Medulla oblongata (tissue), 1 donor: Measurements from ENCODE around the gene KIF22.

ENCODE experiments used
- DNase-seq: peaks from one replicate; pipeline ENCODE4 v3.0.0-alpha.2; 2015; ENCODE audit errors: extremely low spot score

Gene KIF22

GRCh38 chr16:29841631-29842030 lies 51.1 kb downstream of the KIF22 start:
- no peak for DNase-seq

- DNase-seq: no peak
Measured at GRCh38 chr16:29842732-29843346, 52.3 kb downstream of the KIF22 start.

- no peak for DNase-seq
Measured at GRCh38 chr16:29843931-29844330, 53.4 kb downstream of the KIF22 start.

GRCh38 chr16:29844575-29845331 lies 54.2 kb downstream of the KIF22 start:
- no peak for DNase-seq

- no peak for DNase-seq
Measured at GRCh38 chr16:29845656-29846055, 55.1 kb downstream of the KIF22 start.

- DNase-seq: peak; percentile 67
Measured at GRCh38 chr16:29848420-29849297, 58.1 kb downstream of the KIF22 start.

- DNase-seq: no peak
Measured at GRCh38 chr16:29849505-29849904, 59.0 kb downstream of the KIF22 start.

GRCh38 chr16:29850998-29851397 lies 60.4 kb downstream of the KIF22 start:
- no peak for DNase-seq

GRCh38 chr16:29852654-29853053 lies 62.1 kb downstream of the KIF22 start:
- DNase-seq: peak; percentile 28

- DNase-seq: no peak
Measured at GRCh38 chr16:29854520-29855100, 64.1 kb downstream of the KIF22 start.
